DND-41 (cell line): Measurements from ENCODE around the gene ADNP2.

ENCODE experiments used
- ATAC-seq: fragments of 200-7000 bp; cut with Tn5 transposase; 3 replicates; pipeline ENCODE4 v1.9.1; 2021; ENCODE audit warnings: low read depth; ENCODE audit not compliant: insufficient read depth
- DNase-seq: peaks from one replicate; pipeline ENCODE4 v3.0.0-alpha.2; 2020
- H2AFZ ChIP-seq: 2 replicates; pipeline ENCODE4 v1.6.0; 2012; ENCODE audit warnings: low read depth, low read length
- H3K27ac ChIP-seq: 2 replicates; pipeline ENCODE4 v1.5.1; 2012; ENCODE audit warnings: low read length, inconsistent platforms
- H3K27me3 ChIP-seq: fragments of 200-600 bp; sonication (generic); 2 replicates; pipeline ENCODE4 v1.6.0; 2012; ENCODE audit warnings: low read length, mild to moderate bottlenecking, inconsistent platforms; ENCODE audit not compliant: insufficient read depth, poor library complexity
- H3K36me3 ChIP-seq: 2 replicates; pipeline ENCODE4 v1.5.1; 2012; ENCODE audit warnings: low read length, inconsistent platforms; ENCODE audit not compliant: insufficient read depth
- H3K4me1 ChIP-seq: 2 replicates; pipeline ENCODE4 v1.5.1; 2012; ENCODE audit warnings: mild to moderate bottlenecking, low read length; ENCODE audit not compliant: insufficient read depth
- H3K4me2 ChIP-seq: 2 replicates; pipeline ENCODE4 v1.6.0; 2012; ENCODE audit warnings: mild to moderate bottlenecking, moderate library complexity, low read length, inconsistent platforms; ENCODE audit not compliant: insufficient read depth
- H3K4me3 ChIP-seq, 2 experiments: fragments of 200-600 bp in 1 of 2; shearing (Covaris generic) in 1 of 2; 2 replicates each; pipeline ENCODE4 v1.5.1; 2012 to 2016; ENCODE audit warnings: inconsistent platforms in 2 of 2, low read length in 2 of 2, mild to moderate bottlenecking in 2 of 2, low read depth in 1 of 2, moderate library complexity in 1 of 2
- H3K79me2 ChIP-seq: 2 replicates; pipeline ENCODE4 v1.6.0; 2012; ENCODE audit warnings: low read length, inconsistent platforms; ENCODE audit not compliant: insufficient read depth
- H3K9ac ChIP-seq: 2 replicates; pipeline ENCODE4 v1.6.0; 2012; ENCODE audit warnings: low read depth, mild to moderate bottlenecking, inconsistent platforms, low read length, moderate library complexity
- H3K9me3 ChIP-seq: 2 replicates; pipeline ENCODE4 v1.5.1; 2012; ENCODE audit warnings: low read length, moderate library complexity, mild to moderate bottlenecking, inconsistent platforms; ENCODE audit not compliant: insufficient read depth, severe bottlenecking
- H4K20me1 ChIP-seq: 2 replicates; pipeline ENCODE4 v1.6.0; 2012; ENCODE audit warnings: low read length; ENCODE audit not compliant: insufficient read depth
- CTCF ChIP-seq: IDR thresholded peaks from 2 replicates; pipeline ENCODE4 v1.5.1; 2012; ENCODE audit warnings: borderline replicate concordance, low read length, moderate library complexity, mild to moderate bottlenecking; ENCODE audit not compliant: poor library complexity, severe bottlenecking; ENCODE audit errors: extremely low read depth
- EZH2 ChIP-seq: IDR thresholded peaks from 3 replicates; pipeline ENCODE4 v1.6.1; 2012; ENCODE audit warnings: borderline replicate concordance, low read depth, mild to moderate bottlenecking, moderate library complexity, low read length, inconsistent platforms; ENCODE audit not compliant: severe bottlenecking

The ADNP2 gene

GRCh38 chr18:80106482-80107051, 2.5 kb upstream of the ADNP2 start:
- ATAC-seq = no peak
- Histone ChIP-seq H3K36me3 (peaks cover 7% of the 10 kb centered on the region; the same call in 1 of the 2 replicates), H3K4me1 (peaks cover 23% of the 10 kb centered on the region), H3K9ac (no peak overlapping the region), H3K9me3 (no peaks in the 10 kb centered on the region), H2AFZ (no peak overlapping the region), H3K4me3 (no peak overlapping the region), H3K27me3 (no peaks in the 10 kb centered on the region), H3K4me2 (no peak overlapping the region), H3K27ac (no peak overlapping the region), H3K79me2 (peaks cover 20% of the 10 kb centered on the region), H4K20me1 (peaks cover 14% of the 10 kb centered on the region; the same call in 1 of the 2 replicates)
- TF ChIP-seq CTCF (no peak), EZH2 (no peak)
- DNase-seq = no peak

- H3K9me3 ChIP-seq = no peaks in the 10 kb centered on the region
- peaks cover 25% of the 10 kb centered on the region for H3K4me1 ChIP-seq
These were observed 1.6 kb upstream of the ADNP2 start for GRCh38 chr18:80107426-80107825.

GRCh38 chr18:80108121-80108536, 933 bp upstream of the ADNP2 start:
- peak overlapping the region; percentile 85; the same call in 1 of the 2 replicates for H3K4me2 ChIP-seq
- H3K36me3 ChIP-seq = peaks cover 7% of the 10 kb centered on the region; the same call in 1 of the 2 replicates
- peaks cover 35% of the 10 kb centered on the region for H3K79me2 ChIP-seq
- DNase-seq = no peak
- H3K27ac ChIP-seq = no peak overlapping the region
- peaks cover 20% of the 10 kb centered on the region; the same call in 1 of the 2 replicates for H4K20me1 ChIP-seq
- peaks cover 29% of the 10 kb centered on the region for H3K4me1 ChIP-seq
- TF ChIP-seq CTCF (no peak), EZH2 (no peak)
- H3K9me3 ChIP-seq = no peaks in the 10 kb centered on the region
- H3K4me3 ChIP-seq = no peak overlapping the region
- H3K27me3 ChIP-seq = no peaks in the 10 kb centered on the region
- no peak overlapping the region for H3K9ac ChIP-seq
- peak overlapping the region; percentile 82 for H2AFZ ChIP-seq
- no peak for ATAC-seq

More at GRCh38 chr18:80107426-80107825, 1.6 kb upstream of the ADNP2 start:
- Histone ChIP-seq H3K36me3 (peaks cover 7% of the 10 kb centered on the region; the same call in 1 of the 2 replicates), H3K9ac (no peak overlapping the region), H4K20me1 (peaks cover 15% of the 10 kb centered on the region; the same call in 1 of the 2 replicates), H2AFZ (no peak overlapping the region), H3K79me2 (peaks cover 29% of the 10 kb centered on the region), H3K4me3 (no peak overlapping the region), H3K27ac (no peak overlapping the region), H3K27me3 (no peaks in the 10 kb centered on the region), H3K4me2 (no peak overlapping the region)
- DNase-seq (no peak), ATAC-seq (no peak)
- TF ChIP-seq CTCF = no peak
- no peak for TF ChIP-seq EZH2
